Esophagus squamous epithelium (tissue), 4 donors: ENCODE results near the gene JPH2.

ENCODE experiments used
- POLR2A ChIP-seq, 4 donors: fragments of 450-650 bp; IDR thresholded peaks; one replicate each; pipeline ENCODE4 v1.6.1; 2017; ENCODE audit warnings: antibody characterized with exemption in 4 of 4, mild to moderate bottlenecking in 4 of 4, moderate library complexity in 3 of 4
- TF ChIP-seq, protein P1 (sequence below), 6 experiments: fragments of 450-650 bp in 4 of 6; fragments of 200-600 bp in 2 of 6; sonication (generic) in 2 of 6; IDR thresholded peaks; one replicate each; pipeline ENCODE4 v1.5.1; 2016 to 2019; ENCODE audit warnings: antibody characterized with exemption in 6 of 6, mild to moderate bottlenecking in 4 of 6, moderate library complexity in 4 of 6

DNA sequence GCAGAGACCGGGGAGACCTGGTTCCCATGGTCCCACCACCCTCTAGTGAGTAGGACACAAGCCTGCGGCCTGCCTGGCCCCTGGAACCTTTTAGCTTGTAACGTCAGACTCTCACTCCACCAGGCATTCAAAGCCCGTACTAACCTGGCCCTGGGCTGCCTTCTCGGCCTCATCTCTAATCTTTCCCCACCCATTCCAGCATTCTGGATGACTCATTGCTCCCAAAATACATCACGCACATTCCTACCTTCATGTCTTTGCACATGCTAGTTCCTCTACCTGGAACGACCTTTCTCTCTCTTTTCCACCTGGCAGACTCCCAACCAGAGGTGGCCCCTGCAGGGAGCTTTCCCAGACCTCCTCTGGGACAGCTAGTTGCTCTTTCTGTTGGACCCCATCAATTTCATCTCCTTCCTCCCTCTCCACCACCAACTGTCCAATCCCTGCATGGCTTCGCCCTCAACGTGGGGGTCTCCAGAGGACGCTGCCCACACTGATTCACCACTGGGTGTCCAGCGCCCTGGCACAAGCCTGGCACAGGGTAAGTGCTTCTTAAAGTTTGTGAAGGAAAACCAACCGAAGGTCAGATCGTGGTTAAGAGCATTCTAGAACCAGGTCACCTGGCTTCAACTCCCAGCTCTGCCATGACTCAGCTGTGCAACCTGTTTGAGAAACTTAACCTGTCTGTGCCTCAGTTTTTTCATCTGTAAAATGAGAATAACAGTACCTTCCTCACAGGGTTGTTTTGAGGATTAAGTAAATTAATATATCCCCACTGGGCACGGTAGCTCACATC, 35.2 kb downstream of the JPH2 start:
- TF ChIP-seq, protein P1, sequence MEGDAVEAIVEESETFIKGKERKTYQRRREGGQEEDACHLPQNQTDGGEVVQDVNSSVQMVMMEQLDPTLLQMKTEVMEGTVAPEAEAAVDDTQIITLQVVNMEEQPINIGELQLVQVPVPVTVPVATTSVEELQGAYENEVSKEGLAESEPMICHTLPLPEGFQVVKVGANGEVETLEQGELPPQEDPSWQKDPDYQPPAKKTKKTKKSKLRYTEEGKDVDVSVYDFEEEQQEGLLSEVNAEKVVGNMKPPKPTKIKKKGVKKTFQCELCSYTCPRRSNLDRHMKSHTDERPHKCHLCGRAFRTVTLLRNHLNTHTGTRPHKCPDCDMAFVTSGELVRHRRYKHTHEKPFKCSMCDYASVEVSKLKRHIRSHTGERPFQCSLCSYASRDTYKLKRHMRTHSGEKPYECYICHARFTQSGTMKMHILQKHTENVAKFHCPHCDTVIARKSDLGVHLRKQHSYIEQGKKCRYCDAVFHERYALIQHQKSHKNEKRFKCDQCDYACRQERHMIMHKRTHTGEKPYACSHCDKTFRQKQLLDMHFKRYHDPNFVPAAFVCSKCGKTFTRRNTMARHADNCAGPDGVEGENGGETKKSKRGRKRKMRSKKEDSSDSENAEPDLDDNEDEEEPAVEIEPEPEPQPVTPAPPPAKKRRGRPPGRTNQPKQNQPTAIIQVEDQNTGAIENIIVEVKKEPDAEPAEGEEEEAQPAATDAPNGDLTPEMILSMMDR (IDR thresholded peaks at IDR 0.05) = no peak
- TF ChIP-seq POLR2A (IDR thresholded peaks at IDR 0.05) = no peak
